ENCODE data around the gene NRL.

DNA sequence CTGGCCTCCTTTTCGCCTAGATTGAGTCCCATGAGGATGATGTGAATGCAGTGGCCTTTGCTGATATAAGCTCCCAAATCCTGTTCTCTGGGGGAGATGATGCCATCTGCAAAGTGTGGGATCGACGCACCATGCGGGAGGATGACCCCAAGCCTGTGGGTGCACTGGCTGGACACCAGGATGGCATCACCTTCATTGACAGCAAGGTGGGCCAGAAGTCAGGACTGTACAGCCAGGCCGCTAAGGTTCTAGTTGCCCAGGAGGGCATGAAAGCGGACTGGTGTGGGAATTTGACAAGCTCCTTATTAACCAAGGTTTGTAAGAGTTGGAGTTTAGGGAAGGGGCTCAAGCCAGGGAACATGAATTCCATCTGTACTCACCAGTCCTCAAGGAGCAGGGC is 4.9 kb upstream of the NRL start:
- no peak for TF ChIP-seq YY1 (IDR thresholded peaks at IDR 0.05)
- TF ChIP-seq, protein P1, sequence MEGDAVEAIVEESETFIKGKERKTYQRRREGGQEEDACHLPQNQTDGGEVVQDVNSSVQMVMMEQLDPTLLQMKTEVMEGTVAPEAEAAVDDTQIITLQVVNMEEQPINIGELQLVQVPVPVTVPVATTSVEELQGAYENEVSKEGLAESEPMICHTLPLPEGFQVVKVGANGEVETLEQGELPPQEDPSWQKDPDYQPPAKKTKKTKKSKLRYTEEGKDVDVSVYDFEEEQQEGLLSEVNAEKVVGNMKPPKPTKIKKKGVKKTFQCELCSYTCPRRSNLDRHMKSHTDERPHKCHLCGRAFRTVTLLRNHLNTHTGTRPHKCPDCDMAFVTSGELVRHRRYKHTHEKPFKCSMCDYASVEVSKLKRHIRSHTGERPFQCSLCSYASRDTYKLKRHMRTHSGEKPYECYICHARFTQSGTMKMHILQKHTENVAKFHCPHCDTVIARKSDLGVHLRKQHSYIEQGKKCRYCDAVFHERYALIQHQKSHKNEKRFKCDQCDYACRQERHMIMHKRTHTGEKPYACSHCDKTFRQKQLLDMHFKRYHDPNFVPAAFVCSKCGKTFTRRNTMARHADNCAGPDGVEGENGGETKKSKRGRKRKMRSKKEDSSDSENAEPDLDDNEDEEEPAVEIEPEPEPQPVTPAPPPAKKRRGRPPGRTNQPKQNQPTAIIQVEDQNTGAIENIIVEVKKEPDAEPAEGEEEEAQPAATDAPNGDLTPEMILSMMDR (IDR thresholded peaks at IDR 0.05; ENCODE audit: low read depth, low read length, missing input control), result no peak
- TF ChIP-seq, protein P2, sequence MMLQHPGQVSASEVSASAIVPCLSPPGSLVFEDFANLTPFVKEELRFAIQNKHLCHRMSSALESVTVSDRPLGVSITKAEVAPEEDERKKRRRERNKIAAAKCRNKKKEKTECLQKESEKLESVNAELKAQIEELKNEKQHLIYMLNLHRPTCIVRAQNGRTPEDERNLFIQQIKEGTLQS (IDR thresholded peaks at IDR 0.05), result no peak
